Body of pancreas (tissue), 4 donors: Measurements from ENCODE around the gene CD84.

Experiments used
- POLR2A ChIP-seq, 3 donors: fragments of 450-650 bp; IDR thresholded peaks; one replicate each; pipeline ENCODE4 v1.6.1; 2016; ENCODE audit warnings: antibody characterized with exemption in 3 of 3, mild to moderate bottlenecking in 2 of 3
- TF ChIP-seq, protein P1 (sequence below), 7 experiments: fragments of 450-650 bp in 4 of 7; fragments of 200-600 bp in 3 of 7; sonication (generic) in 3 of 7; IDR thresholded peaks; one replicate each; pipeline ENCODE4 v1.5.1; 2016 to 2019; ENCODE audit warnings: antibody characterized with exemption in 7 of 7

- TF ChIP-seq, protein P1, sequence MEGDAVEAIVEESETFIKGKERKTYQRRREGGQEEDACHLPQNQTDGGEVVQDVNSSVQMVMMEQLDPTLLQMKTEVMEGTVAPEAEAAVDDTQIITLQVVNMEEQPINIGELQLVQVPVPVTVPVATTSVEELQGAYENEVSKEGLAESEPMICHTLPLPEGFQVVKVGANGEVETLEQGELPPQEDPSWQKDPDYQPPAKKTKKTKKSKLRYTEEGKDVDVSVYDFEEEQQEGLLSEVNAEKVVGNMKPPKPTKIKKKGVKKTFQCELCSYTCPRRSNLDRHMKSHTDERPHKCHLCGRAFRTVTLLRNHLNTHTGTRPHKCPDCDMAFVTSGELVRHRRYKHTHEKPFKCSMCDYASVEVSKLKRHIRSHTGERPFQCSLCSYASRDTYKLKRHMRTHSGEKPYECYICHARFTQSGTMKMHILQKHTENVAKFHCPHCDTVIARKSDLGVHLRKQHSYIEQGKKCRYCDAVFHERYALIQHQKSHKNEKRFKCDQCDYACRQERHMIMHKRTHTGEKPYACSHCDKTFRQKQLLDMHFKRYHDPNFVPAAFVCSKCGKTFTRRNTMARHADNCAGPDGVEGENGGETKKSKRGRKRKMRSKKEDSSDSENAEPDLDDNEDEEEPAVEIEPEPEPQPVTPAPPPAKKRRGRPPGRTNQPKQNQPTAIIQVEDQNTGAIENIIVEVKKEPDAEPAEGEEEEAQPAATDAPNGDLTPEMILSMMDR (IDR thresholded peaks at IDR 0.05), result no peak
- TF ChIP-seq POLR2A (IDR thresholded peaks at IDR 0.05), result no peak
Observed at GRCh38 chr1:160540859-160541233, 38.5 kb downstream of the CD84 start.
